NCI-H1436 (cell line): ENCODE results near the gene CCDC28B.

Source experiments
- DNase-seq: peaks from one replicate; lab custom pipeline; 2025; lab: John Stamatoyannopoulos, UW

Gene CCDC28B

GRCh38 chr1:32223683-32224082, 23.3 kb downstream of the CCDC28B start:
- DNase-seq, result no peak

DNA sequence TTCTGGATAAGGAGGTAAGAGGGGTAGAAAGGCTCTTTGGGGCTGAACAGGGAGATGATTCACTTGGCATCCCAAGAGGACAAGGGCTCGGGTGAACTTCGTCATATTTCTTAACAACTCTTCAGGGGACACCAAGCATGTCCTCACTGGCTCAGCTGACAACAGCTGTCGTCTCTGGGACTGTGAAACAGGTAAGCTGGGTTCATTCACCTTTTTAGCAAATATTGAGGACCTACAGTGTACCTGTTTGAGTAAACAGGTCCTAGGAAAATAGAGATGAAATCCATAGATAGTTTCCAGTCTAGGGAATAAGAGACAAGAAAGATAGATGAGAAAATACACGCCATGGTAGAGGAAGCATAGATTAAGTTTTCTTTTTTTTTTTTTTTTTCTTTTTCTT, 23.9 kb downstream of the CCDC28B start:
- no peak for DNase-seq

DNA sequence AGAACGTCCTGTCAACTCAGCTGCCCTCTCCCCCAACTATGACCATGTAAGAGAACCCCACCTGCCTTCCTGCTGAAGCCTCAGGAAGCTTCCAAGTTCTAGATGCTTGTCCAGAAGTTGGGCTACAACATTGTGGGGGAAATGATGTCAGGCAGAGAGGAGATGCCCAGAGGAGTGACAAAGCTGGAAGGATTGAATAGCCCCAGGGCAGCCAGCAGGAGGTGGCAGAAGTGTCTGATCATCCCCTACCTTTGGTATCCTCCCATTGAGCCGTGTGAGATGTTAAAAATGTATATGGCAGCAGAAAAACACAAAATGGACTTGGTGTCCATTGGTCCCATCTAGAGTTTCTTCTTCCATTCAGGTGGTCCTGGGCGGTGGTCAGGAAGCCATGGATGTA, 28.4 kb downstream of the CCDC28B start:
- no peak for DNase-seq

DNA sequence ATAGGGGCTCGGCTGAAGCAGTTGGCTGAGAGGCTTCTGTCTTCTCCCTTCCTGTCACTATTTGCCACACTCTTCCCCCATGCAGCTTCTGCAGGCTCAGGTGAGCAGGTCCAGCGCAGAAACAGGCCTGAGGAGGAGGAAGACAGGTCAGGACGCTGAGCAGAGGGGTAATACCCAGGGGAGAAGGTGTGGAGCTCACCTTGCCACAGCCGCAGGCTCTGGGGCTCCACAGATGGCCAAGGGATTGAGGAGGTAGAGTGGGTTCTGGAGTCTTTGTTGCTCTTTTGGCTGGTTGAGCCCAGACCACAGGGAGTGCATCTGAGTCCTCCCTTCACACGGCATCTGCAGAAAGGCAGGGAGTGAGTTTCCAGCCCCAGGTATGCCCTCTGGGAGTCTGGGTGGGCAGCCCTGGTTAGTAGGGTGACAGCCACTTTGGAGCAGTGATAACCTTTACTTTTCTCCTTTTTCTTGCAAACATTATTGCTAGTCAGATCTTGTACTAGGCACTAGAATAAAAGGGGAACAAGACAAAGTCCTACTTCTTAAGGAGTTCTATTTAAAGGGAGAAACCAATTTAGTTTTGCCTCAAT, 31.5 kb downstream of the CCDC28B start:
- DNase-seq, result no peak

GRCh38 chr1:32232558-32233304, 32.3 kb downstream of the CCDC28B start:
- DNase-seq, result no peak

GRCh38 chr1:32234792-32235191, 34.4 kb downstream of the CCDC28B start:
- DNase-seq, result no peak

- DNase-seq, result peak; percentile 70
Observed at GRCh38 chr1:32239337-32239736, 38.9 kb downstream of the CCDC28B start.

- DNase-seq, result peak; percentile 50
Observed at GRCh38 chr1:32239790-32240139, 39.4 kb downstream of the CCDC28B start.

GRCh38 chr1:32240140-32240951, 40.0 kb downstream of the CCDC28B start:
- peak; percentile 84 for DNase-seq

DNA sequence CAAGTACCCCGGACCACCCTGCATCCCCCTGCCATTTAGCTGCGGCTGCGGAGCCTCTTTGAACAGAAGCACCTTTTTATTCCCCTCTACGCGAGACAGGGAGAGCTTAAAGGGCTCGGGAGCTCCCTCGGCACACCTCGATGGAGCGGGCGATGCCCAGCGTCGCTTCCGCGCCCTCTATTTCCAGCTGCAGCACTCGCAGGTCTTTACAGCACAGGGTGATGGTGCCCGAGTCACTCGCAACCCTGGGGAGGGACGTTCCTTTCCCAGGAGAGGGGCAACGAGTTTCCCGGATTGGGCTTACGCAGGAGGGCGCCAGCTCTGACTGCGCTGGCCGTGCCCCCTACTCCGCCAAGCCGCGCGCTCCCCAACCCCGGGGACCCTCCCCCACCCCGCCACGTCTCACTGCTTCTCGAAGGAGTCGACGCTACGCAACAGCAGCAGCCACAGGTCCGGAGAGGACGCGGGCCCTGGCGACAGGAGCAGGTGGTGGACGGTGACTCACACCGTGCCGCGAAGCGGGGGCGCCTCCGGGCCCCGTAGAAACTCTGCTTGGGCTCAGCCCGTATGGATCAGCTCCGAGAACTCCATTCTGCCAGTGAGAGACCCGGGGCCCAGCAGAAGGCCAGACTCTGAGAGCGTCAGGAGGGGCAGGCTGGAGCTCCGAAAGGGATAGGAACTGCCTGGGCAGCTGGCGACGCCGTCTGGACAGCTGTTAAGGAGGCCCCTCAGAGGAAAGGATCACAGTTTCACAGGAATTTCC, 40.8 kb downstream of the CCDC28B start:
- DNase-seq, result peak; percentile 34

GRCh38 chr1:32242341-32242851, 42.0 kb downstream of the CCDC28B start:
- DNase-seq, result no peak

GRCh38 chr1:32246888-32247273, 46.5 kb downstream of the CCDC28B start, which contains the start of gene FAM167B:
TSS of gene FAM167B (plus strand) at chr1:32247222. CDS start at chr1:32247422, 200 bp downstream.
- DNase-seq, result no peak

DNA sequence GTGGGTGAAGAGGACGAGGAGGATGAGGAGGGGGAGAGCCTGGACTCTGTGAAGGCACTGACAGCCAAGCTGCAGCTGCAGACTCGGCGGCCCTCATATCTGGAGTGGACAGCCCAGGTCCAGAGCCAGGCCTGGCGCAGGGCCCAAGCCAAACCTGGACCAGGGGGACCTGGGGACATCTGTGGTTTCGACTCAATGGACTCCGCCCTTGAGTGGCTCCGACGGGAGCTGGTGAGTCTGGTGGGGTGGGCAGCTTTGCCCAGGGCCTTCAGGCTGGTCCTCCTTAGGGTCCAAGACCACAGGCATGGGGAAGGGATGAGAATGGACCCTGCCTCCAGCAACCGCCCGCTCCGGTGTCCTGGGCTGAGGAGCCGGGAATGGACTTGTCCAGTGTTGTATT, 47.1 kb downstream of the CCDC28B start:
- no peak for DNase-seq

- DNase-seq, result peak; percentile 72
Observed at GRCh38 chr1:32247983-32248889, 47.8 kb downstream of the CCDC28B start.

- peak; percentile 2 for DNase-seq
Observed at GRCh38 chr1:32249831-32250525, 49.6 kb downstream of the CCDC28B start.

DNA sequence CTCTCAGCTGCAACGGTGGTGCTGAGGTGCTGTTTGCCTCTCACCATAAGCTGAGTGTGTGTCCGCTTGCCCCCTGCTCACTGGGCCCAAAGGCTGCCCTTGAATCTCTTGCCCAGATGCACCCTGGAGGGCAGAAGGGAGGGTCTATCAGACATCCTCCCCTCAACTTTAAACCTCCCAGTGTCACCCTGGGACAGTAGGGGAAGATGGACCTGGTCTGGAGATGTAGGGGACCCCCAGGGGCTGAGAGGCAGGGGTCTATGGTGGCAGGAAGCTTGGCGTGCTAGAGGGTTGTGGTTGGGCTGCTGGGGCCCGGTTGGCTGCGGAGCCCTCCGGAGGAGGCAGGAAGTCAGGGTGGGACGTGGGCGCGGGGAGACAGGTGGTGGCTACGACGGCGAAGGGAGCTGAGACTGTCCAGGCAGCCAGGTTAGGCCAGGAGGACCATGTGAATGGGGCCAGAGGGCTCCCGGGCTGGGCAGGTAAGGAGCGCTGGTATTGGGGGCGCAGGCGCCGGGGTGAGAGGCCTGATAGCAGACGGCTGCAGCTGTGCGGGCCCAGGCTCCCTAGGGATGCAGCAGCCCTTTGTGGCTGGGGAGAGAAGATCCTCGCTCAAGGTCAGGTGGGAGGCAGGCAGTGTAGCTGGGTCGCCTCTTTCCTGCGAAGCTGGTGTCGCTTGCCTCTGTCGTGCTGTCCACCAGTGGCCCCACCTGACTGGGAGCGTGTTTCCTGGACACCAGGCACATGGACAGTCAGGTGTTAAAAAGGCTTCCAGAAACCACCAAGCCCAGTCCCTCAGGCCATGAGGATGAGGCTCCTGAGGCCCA, 50.7 kb downstream of the CCDC28B start, which contains the start of gene LCK:
Gene LCK (plus strand): TSS at position 373 of the 824 bp plus-strand sequence. CDS start 23,065 bp downstream, outside the sequence.
- DNase-seq, result no peak
